NCI-H2227 (cell line): Measurements from ENCODE around the gene FMNL2.

Experiments
- DNase-seq: peaks from one replicate; lab custom pipeline; 2025; ENCODE audit not compliant: unreplicated experiment; lab: John Stamatoyannopoulos, UW

FMNL2 gene

GRCh38 chr2:152569186-152569585 lies 234.2 kb downstream of the FMNL2 start:
- DNase-seq, result no peak

GRCh38 chr2:152571048-152571766 lies 236.2 kb downstream of the FMNL2 start:
- no peak for DNase-seq

- DNase-seq, result no peak
Measured at GRCh38 chr2:152572031-152572430, 237.1 kb downstream of the FMNL2 start.

GRCh38 chr2:152573168-152573567 lies 238.2 kb downstream of the FMNL2 start:
- DNase-seq, result no peak

- no peak for DNase-seq
Measured at GRCh38 chr2:152577579-152577978, 242.6 kb downstream of the FMNL2 start.

GRCh38 chr2:152578573-152578972 lies 243.6 kb downstream of the FMNL2 start:
- DNase-seq, result no peak

GRCh38 chr2:152580714-152581113 lies 245.7 kb downstream of the FMNL2 start:
- DNase-seq, result no peak

GRCh38 chr2:152581360-152581759 lies 246.4 kb downstream of the FMNL2 start:
- no peak for DNase-seq

- no peak for DNase-seq
Measured at GRCh38 chr2:152582081-152582480, 247.1 kb downstream of the FMNL2 start.

GRCh38 chr2:152583512-152584229 lies 248.7 kb downstream of the FMNL2 start:
- DNase-seq, result no peak

GRCh38 chr2:152584301-152584700 lies 249.3 kb downstream of the FMNL2 start:
- DNase-seq, result no peak

GRCh38 chr2:152585830-152586484 lies 251.0 kb downstream of the FMNL2 start:
- no peak for DNase-seq

GRCh38 chr2:152587187-152587947 lies 252.4 kb downstream of the FMNL2 start:
- DNase-seq, result no peak

- DNase-seq, result no peak
Measured at GRCh38 chr2:152588998-152589397, 254.0 kb downstream of the FMNL2 start.

- no peak for DNase-seq
Measured at GRCh38 chr2:152594022-152594766, 259.2 kb downstream of the FMNL2 start.

- DNase-seq, result no peak
Measured at GRCh38 chr2:152594792-152595191, 259.8 kb downstream of the FMNL2 start.

- no peak for DNase-seq
Measured at GRCh38 chr2:152598975-152599759, 264.2 kb downstream of the FMNL2 start.

GRCh38 chr2:152600051-152600657 lies 265.2 kb downstream of the FMNL2 start:
- no peak for DNase-seq

- DNase-seq, result no peak
Measured at GRCh38 chr2:152600697-152601096, 265.7 kb downstream of the FMNL2 start.
